ENCODE data around the gene DPYSL3.
"Not testable (repeated sequence)": the region's sequence is repeated elsewhere in the genome, so short reads cannot be mapped to it uniquely, and the experiment has no call there.

Gene DPYSL3

DNA sequence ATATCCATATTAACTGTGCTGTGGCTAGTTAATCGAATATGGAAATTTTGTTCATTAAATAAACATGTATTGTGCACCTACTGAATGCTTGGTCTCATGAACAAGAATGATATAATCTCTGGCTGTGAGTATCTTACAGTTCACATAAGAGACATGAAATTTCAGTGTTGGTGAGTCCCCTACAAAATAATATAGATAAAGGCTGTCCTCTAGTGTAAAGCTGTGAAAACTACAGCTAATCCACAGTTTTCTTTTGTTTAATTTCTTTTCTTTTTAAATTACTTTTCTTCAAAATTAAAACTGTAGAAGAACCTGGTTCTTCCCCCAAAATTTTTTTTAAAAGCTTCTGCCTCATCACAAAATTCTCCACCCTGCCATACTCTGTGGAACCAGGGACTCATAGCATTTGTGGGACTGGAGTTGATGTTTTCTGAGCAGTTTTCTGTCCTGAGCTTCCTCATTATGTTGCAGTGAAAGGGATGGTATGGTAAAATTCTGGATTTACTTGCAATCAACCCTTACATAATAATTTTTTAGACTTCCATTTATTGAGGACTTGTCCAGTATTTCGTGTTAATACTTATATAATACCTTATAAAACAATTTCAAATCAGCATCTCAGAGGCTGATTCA, 140.0 kb downstream of the DPYSL3 start:
- DNase-seq (ENCODE audit: low read depth) = no peak

DNA sequence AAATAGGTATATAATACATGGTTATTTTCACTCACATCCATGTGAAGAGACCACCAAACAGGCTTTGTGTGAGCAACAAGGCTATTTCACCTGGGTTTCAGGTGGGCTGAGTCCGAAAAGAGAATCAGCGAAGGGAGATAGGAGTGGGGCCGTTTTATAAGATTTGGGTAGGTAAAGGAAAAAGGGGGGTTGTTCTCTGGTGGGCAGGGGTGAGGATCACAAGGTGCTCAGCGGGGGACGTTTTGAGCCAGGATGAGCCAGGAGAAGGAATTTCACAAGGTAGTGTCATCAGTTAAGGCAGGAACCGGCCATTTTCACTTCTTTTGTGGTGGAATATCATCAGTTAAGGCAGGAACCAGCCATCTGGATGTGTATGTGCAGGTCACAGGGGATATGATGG, 142.5 kb downstream of the DPYSL3 start:
- not testable (repeated sequence) for DNase-seq (ENCODE audit: low read depth)

DNA sequence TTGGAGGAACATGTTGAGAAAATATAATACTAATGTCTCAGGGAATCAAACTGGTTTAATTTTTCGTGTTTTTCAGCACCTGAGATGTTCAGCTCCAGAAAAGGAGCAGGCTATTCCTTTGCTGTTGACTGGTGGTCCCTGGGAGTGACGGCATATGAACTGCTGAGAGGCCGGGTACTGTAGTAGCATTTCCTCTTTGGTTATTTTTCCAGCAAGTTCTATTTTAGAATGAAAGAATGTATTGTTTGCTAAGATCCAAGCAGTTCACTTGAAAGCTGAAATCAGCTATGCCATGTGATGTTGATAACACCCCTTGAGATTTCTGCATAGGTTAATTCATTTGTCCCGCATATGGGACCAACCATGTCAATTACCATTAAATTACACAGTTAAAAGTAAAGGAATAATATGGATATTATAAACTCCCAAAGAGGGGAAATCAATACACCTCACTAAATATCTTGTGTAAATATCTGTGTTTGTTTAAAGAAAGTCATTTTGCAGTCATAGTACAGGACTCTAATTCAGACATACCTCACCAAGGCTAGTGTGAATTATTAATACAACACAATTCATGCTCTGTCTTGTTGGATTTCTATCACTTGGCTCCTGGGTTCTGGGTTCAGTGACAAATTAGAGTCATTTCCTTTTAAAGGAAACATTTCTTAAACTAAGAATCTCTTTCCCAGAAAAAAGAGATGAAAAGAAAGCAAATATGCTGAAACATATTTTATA, 148.3 kb downstream of the DPYSL3 start:
- no peak for DNase-seq (ENCODE audit: low read depth)

GRCh38 chr5:147360816-147361215, 149.1 kb downstream of the DPYSL3 start:
- no peak for DNase-seq (ENCODE audit: low read depth)

- DNase-seq (ENCODE audit: low read depth) = no peak
These were observed 150.3 kb downstream of the DPYSL3 start for GRCh38 chr5:147359581-147359980.

GRCh38 chr5:147359101-147359500, 150.8 kb downstream of the DPYSL3 start:
- DNase-seq (ENCODE audit: low read depth) = no peak

DNA sequence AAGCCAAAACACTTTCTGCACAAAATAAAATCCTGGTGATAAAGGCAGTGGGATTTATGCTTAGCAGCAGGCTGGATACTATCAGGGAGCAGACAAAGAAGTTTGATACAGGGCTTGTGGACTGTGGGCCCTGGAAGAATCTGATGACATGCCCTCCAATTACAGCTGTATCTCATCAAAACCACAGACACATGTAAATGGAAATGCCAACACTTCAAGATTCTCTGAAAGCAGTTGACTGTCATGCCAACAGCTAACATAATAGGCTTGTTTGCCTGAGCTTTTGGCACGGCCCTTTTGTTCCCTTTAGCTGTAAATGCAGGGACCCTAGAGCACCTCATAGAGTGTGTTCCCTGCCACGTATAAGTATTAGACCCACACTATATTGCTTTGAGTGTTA, 160.6 kb downstream of the DPYSL3 start:
- no peak for DNase-seq (ENCODE audit: low read depth)

GRCh38 chr5:147348451-147348850, 161.4 kb downstream of the DPYSL3 start:
- no peak for DNase-seq (ENCODE audit: low read depth)

DNA sequence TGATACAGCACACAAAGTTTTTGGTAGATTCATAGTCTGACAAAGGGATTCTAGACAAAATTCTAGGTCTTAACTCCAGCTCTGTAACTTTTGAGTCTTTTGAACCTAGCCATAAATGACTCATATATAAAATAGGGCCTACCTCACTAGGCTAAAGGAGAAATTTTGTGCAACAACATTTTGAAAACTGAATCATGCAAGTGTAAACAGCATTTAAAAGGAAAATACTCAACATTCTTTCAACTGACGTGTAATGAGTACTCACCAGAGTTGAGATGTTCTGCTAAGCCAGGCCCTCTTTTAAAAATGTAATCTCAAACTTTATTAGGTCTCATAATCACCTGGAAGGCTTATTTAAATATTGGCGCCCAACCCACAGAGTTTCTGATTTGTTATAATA, 161.8 kb downstream of the DPYSL3 start:
- DNase-seq (ENCODE audit: low read depth) = no peak

GRCh38 chr5:147346006-147346561, 163.8 kb downstream of the DPYSL3 start:
- DNase-seq (ENCODE audit: low read depth) = no peak

GRCh38 chr5:147344861-147345260, 165.0 kb downstream of the DPYSL3 start:
- no peak for DNase-seq (ENCODE audit: low read depth)

DNA sequence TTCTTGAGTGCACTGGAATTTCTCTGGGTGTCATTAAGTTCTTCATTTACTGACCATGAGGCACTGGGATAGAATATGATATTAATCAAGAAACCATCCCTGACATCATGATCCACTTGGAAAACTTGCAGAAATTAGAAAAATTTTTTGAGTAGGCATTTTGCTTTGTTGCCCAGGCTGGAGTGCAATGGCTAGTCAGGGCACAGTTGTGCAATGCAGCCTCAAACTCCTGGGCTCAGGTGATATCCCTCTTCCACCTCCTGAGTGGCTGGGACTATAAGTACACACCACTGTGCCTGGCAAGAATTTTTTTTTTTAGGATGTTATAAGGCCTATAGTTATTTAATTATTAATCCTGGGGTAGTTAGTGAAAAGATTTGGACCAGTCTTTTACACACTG, 168.5 kb downstream of the DPYSL3 start:
- DNase-seq (ENCODE audit: low read depth) = no peak

GRCh38 chr5:147340941-147341340, 168.9 kb downstream of the DPYSL3 start:
- no peak for DNase-seq (ENCODE audit: low read depth)

Data from stimulated activated CD8-positive, alpha-beta memory T cell treated with anti-CD3 and anti-CD28 coated beads, Interleukin-15, amount 100 ng/mL, for 1 hour (primary cell).